HepG2 (cell line): ENCODE data around the gene ADCY9. TPM values are rescaled to one million over a fixed set of nuclear protein-coding genes. Genes with fewer than 3 reads are reported as not detected.

Source experiments
- BHLHE40 ChIP-seq: IDR thresholded peaks from 2 replicates; pipeline ENCODE4 v1.6.1; 2011; ENCODE audit warnings: low read length, improper control_type of control experiment
- CBFB ChIP-seq: sonication (generic); formaldehyde crosslinking; IDR thresholded peaks from 2 replicates; pipeline ENCODE4 v1.4.0; 2020; ENCODE audit warnings: missing genetic modification reagents
- CEBPB ChIP-seq: IDR thresholded peaks from 2 replicates; pipeline ENCODE4 v1.6.1; 2011; ENCODE audit warnings: low read depth, low read length, improper control_type of control experiment, borderline replicate concordance
- ELF3 ChIP-seq: IDR thresholded peaks from 2 replicates; pipeline ENCODE4 v1.6.1; 2016; ENCODE audit warnings: missing genetic modification reagents, missing compliant biosample characterization
- GATA4 ChIP-seq: sonication (generic); IDR thresholded peaks from 2 replicates; pipeline ENCODE4 v1.6.1; 2016; ENCODE audit warnings: antibody characterized with exemption, low read depth, borderline replicate concordance
- HDAC2 ChIP-seq: sonication (generic); formaldehyde crosslinking; IDR thresholded peaks from 2 replicates; pipeline ENCODE4 v1.4.0; 2020; ENCODE audit warnings: missing genetic modification reagents
- HOXA3 ChIP-seq: sonication (generic); formaldehyde crosslinking; IDR thresholded peaks from 2 replicates; pipeline ENCODE4 v1.5.0; 2020; ENCODE audit warnings: missing genetic modification reagents
- IKZF4 ChIP-seq: sonication (generic); formaldehyde crosslinking; IDR thresholded peaks from 2 replicates; pipeline ENCODE4 v1.5.1; 2020; ENCODE audit warnings: borderline replicate concordance, mild to moderate bottlenecking, low read depth, missing genetic modification reagents; ENCODE audit errors: not compliant biosample characterization
- LCORL ChIP-seq, 2 experiments: fragments of 450-650 bp in 1 of 2; sonication (generic) in 1 of 2; formaldehyde crosslinking in 1 of 2; IDR thresholded peaks; 2 replicates each; pipeline versions ENCODE4 v1.5.0 to v1.6.1; 2017 to 2020; ENCODE audit warnings: antibody characterized with exemption in 1 of 2, missing genetic modification reagents in 1 of 2
- MXD4 ChIP-seq: IDR thresholded peaks from 2 replicates; pipeline ENCODE4 v1.6.1; 2016; ENCODE audit warnings: mild to moderate bottlenecking, missing biosample characterization, missing genetic modification reagents
- NFKBIZ ChIP-seq: IDR thresholded peaks from 2 replicates; pipeline ENCODE4 v1.6.1; 2018; ENCODE audit warnings: missing genetic modification reagents, missing compliant biosample characterization
- NKX3-1 ChIP-seq: sonication (generic); formaldehyde crosslinking; IDR thresholded peaks from 2 replicates; pipeline ENCODE4 v1.5.0; 2020; ENCODE audit warnings: missing genetic modification reagents
- PITX1 ChIP-seq: sonication (generic); formaldehyde crosslinking; IDR thresholded peaks from 2 replicates; pipeline ENCODE4 v1.5.1; 2020; ENCODE audit warnings: mild to moderate bottlenecking, missing genetic modification reagents
- POLR2A ChIP-seq, 2 experiments: IDR thresholded peaks; 2 replicates each; pipeline ENCODE4 v1.6.1; 2011; ENCODE audit warnings: low read depth in 2 of 2, low read length in 2 of 2, mild to moderate bottlenecking in 1 of 2, moderate library complexity in 1 of 2; ENCODE audit not compliant: insufficient read depth in 1 of 2
- RFX1 ChIP-seq: fragments of 450-650 bp; IDR thresholded peaks from 2 replicates; pipeline ENCODE4 v1.6.1; 2017
- SAP130 ChIP-seq: IDR thresholded peaks from 2 replicates; pipeline ENCODE4 v1.6.1; 2016; ENCODE audit warnings: low read depth
- SETDB1 ChIP-seq: sonication (generic); formaldehyde crosslinking; IDR thresholded peaks from 2 replicates; pipeline ENCODE4 v1.5.1; 2020; ENCODE audit warnings: missing genetic modification reagents, mild to moderate bottlenecking, borderline replicate concordance
- SIX1 ChIP-seq: sonication (generic); formaldehyde crosslinking; IDR thresholded peaks from 2 replicates; pipeline ENCODE4 v1.4.0; 2020; ENCODE audit warnings: missing genetic modification reagents, borderline replicate concordance
- SNAPC2 ChIP-seq: sonication (generic); formaldehyde crosslinking; IDR thresholded peaks from 2 replicates; pipeline ENCODE4 v1.8.1; 2022; ENCODE audit warnings: mild to moderate bottlenecking, missing genetic modification reagents
- SOX5 ChIP-seq: IDR thresholded peaks from 2 replicates; pipeline ENCODE4 v1.6.1; 2016; ENCODE audit warnings: borderline replicate concordance
- TBL1XR1 ChIP-seq: fragments of 150-350 bp; IDR thresholded peaks from 2 replicates; pipeline ENCODE4 v1.6.1; 2014; ENCODE audit warnings: borderline replicate concordance, low read length; ENCODE audit not compliant: partially characterized antibody
- TGIF2 ChIP-seq: IDR thresholded peaks from 2 replicates; pipeline ENCODE4 v1.6.1; 2016; ENCODE audit warnings: control low read depth, missing compliant biosample characterization
- ZBTB20 ChIP-seq: sonication (generic); formaldehyde crosslinking; IDR thresholded peaks from 2 replicates; pipeline ENCODE4 v1.8.1; 2023; ENCODE audit warnings: missing genetic modification reagents, low read depth, mild to moderate bottlenecking, borderline replicate concordance
- ZBTB38 ChIP-seq: sonication (generic); formaldehyde crosslinking; IDR thresholded peaks from 2 replicates; pipeline ENCODE4 v1.5.1; 2020; ENCODE audit warnings: mild to moderate bottlenecking, missing genetic modification reagents
- ZNF251 ChIP-seq: sonication (generic); formaldehyde crosslinking; IDR thresholded peaks from 2 replicates; pipeline ENCODE4 v1.9.0; 2021; ENCODE audit warnings: mild to moderate bottlenecking, missing genetic modification reagents
- ZNF432 ChIP-seq: sonication (generic); formaldehyde crosslinking; IDR thresholded peaks from 2 replicates; pipeline ENCODE4 v1.5.0; 2020; ENCODE audit warnings: missing genetic modification reagents, mild to moderate bottlenecking, borderline replicate concordance
- ZNF619 ChIP-seq: sonication (generic); formaldehyde crosslinking; IDR thresholded peaks from 2 replicates; pipeline ENCODE4 v1.4.0; 2020; ENCODE audit warnings: mild to moderate bottlenecking, missing genetic modification reagents
- ZNF670 ChIP-seq: sonication (generic); formaldehyde crosslinking; IDR thresholded peaks from 2 replicates; pipeline ENCODE4 v1.8.0; 2022; ENCODE audit warnings: mild to moderate bottlenecking, missing genetic modification reagents, borderline replicate concordance
- ZNF773 ChIP-seq: sonication (generic); formaldehyde crosslinking; IDR thresholded peaks from 2 replicates; pipeline ENCODE4 v1.4.0; 2020; ENCODE audit warnings: missing genetic modification reagents, borderline replicate concordance
- ZSCAN9 ChIP-seq: IDR thresholded peaks from 2 replicates; pipeline ENCODE4 v1.6.1; 2016; ENCODE audit warnings: borderline replicate concordance
- ZZZ3 ChIP-seq: sonication (generic); formaldehyde crosslinking; IDR thresholded peaks from 2 replicates; pipeline ENCODE4 v1.4.0; 2020; ENCODE audit warnings: missing genetic modification reagents, mild to moderate bottlenecking, borderline replicate concordance
- polyA plus RNA-seq, 8 experiments: library from polyadenylated mRNA; depleted of rRNA in 3 of 8; stranded (reverse) in 7 of 8; unstranded in 1 of 8; fragments of >200 nt; fragmentation: Illumina TruSeq in 4 of 8; extraction: Trizol in 4 of 8; gene quantifications; 2 replicates each; pipeline versions ENCODE4 v1.2.1 to v1.2.3, GENCODE V29; 2011 to 2016; ENCODE audit warnings: low read depth in 4 of 8, missing spikeins in 1 of 8, mixed read lengths in 1 of 8; ENCODE audit not compliant: insufficient read depth in 1 of 8
- total RNA-seq, 5 experiments: library from RNA; depleted of rRNA; stranded (reverse); fragments of >200 nt; fragmentation: Illumina TruSeq; extraction: Trizol; gene quantifications; 2 replicates each; pipeline ENCODE4 v1.2.3, GENCODE V29; 2016; ENCODE audit warnings: low read depth in 1 of 5
- TF ChIP-seq, protein P1 (sequence below): IDR thresholded peaks from 2 replicates; pipeline ENCODE4 v1.6.1; 2016
- TF ChIP-seq, protein P2 (sequence below): IDR thresholded peaks from 2 replicates; pipeline ENCODE4 v1.6.1; 2016

The ADCY9 gene
- total and polyA plus RNA-seq, 2 of the 13 experiments (the other 11 are each of a cell fraction or from before 2014, with no cell fraction given), result 11.2 to 13.9 TPM

- peak in 1 of 2 experiments; percentile 73; a peak in 2 of 4 replicates for TF ChIP-seq POLR2A (IDR thresholded peaks at IDR 0.05; ENCODE audit: insufficient read depth in 1 of 2, low read depth in 2 of 2, low read length in 2 of 2)
- no peak for TF ChIP-seq GATA4
- TF ChIP-seq ZZZ3, result no peak
- no peak for TF ChIP-seq ZBTB38 (CRISPR knock-in tag)
- peak; percentile 21; the same call in 1 of the 2 replicates for TF ChIP-seq NKX3-1 (CRISPR knock-in tag)
- peak; percentile 78 for TF ChIP-seq SAP130
- TF ChIP-seq HDAC2 (CRISPR knock-in tag), result peak; percentile 74
- TF ChIP-seq ZBTB20 (CRISPR knock-in tag), result no peak
- TF ChIP-seq SNAPC2, result no peak
- TF ChIP-seq LCORL (IDR thresholded peaks at IDR 0.05), result no peak
- TF ChIP-seq LCORL (CRISPR knock-in tag; IDR thresholded peaks at IDR 0.05), result peak; percentile 82
- TF ChIP-seq ZNF251 (CRISPR knock-in tag), result no peak
- 0 out of 2 replicates have a peak, but pooled peaks have one; percentile 17 for TF ChIP-seq NFKBIZ
- peak; percentile 36; the same call in 1 of the 2 replicates for TF ChIP-seq HOXA3
- TF ChIP-seq, protein P1, sequence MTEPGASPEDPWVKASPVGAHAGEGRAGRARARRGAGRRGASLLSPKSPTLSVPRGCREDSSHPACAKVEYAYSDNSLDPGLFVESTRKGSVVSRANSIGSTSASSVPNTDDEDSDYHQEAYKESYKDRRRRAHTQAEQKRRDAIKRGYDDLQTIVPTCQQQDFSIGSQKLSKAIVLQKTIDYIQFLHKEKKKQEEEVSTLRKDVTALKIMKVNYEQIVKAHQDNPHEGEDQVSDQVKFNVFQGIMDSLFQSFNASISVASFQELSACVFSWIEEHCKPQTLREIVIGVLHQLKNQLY (CRISPR knock-in tag), result peak; percentile 82; the same call in 1 of the 2 replicates
- TF ChIP-seq SOX5 (CRISPR knock-in tag), result peak; percentile 94; the same call in 1 of the 2 replicates
- no peak for TF ChIP-seq CBFB (CRISPR knock-in tag)
- peak; percentile 87 for TF ChIP-seq BHLHE40
- no peak; the same call in 1 of the 2 replicates for TF ChIP-seq SIX1 (CRISPR knock-in tag)
- peak; percentile 77 for TF ChIP-seq CEBPB
- peak; percentile 44 for TF ChIP-seq TBL1XR1
- TF ChIP-seq ZSCAN9 (CRISPR knock-in tag), result peak; percentile 44; the same call in 1 of the 2 replicates
- no peak for TF ChIP-seq IKZF4 (CRISPR knock-in tag)
- TF ChIP-seq MXD4 (CRISPR knock-in tag), result no peak
- TF ChIP-seq ZNF670 (CRISPR knock-in tag), result no peak
- TF ChIP-seq, protein P2, sequence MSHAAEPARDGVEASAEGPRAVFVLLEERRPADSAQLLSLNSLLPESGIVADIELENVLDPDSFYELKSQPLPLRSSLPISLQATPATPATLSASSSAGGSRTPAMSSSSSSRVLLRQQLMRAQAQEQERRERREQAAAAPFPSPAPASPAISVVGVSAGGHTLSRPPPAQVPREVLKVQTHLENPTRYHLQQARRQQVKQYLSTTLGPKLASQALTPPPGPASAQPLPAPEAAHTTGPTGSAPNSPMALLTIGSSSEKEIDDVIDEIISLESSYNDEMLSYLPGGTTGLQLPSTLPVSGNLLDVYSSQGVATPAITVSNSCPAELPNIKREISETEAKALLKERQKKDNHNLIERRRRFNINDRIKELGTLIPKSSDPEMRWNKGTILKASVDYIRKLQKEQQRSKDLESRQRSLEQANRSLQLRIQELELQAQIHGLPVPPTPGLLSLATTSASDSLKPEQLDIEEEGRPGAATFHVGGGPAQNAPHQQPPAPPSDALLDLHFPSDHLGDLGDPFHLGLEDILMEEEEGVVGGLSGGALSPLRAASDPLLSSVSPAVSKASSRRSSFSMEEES, result peak; percentile 61
- no peak for TF ChIP-seq ZNF773 (CRISPR knock-in tag)
- no peak for TF ChIP-seq SETDB1 (CRISPR knock-in tag)
- peak; percentile 69; the same call in 1 of the 2 replicates for TF ChIP-seq PITX1 (CRISPR knock-in tag)
- TF ChIP-seq TGIF2 (CRISPR knock-in tag), result peak; percentile 81; the same call in 1 of the 2 replicates
- no peak for TF ChIP-seq ELF3
- TF ChIP-seq ZNF619 (CRISPR knock-in tag), result no peak
- TF ChIP-seq RFX1, result peak; percentile 23; the same call in 1 of the 2 replicates
- TF ChIP-seq ZNF432 (CRISPR knock-in tag), result no peak
These were observed 6.9 kb downstream of the ADCY9 start (continued) for GRCh38 chr16:4109250-4109736.
